DOHH2 (cell line): ENCODE results near the gene FOSB.

Experiments
- H3F3A ChIP-seq: fragments of 200-600 bp; sonication (generic), shearing (Covaris generic); 2 replicates; pipeline ENCODE4 v1.6.0; 2016; ENCODE audit warnings: antibody characterized with exemption, mild to moderate bottlenecking; ENCODE audit not compliant: control insufficient read depth, insufficient read depth
- H3K27ac ChIP-seq: fragments of 200-600 bp; sonication (generic); 2 replicates; pipeline ENCODE4 v1.5.1; 2014; ENCODE audit warnings: low read depth, mild to moderate bottlenecking, low read length, moderate library complexity
- H3K27me3 ChIP-seq: fragments of 200-600 bp; sonication (generic); 2 replicates; pipeline ENCODE4 v1.6.1; 2014; ENCODE audit warnings: mild to moderate bottlenecking, low read length, mixed read lengths; ENCODE audit not compliant: control insufficient read depth
- H3K36me3 ChIP-seq: fragments of 200-600 bp; sonication (generic); 2 replicates; pipeline ENCODE4 v1.6.1; 2014; ENCODE audit warnings: mild to moderate bottlenecking, low read length, moderate library complexity, mixed read lengths; ENCODE audit not compliant: control insufficient read depth
- H3K4me1 ChIP-seq: fragments of 200-600 bp; sonication (generic); 2 replicates; pipeline ENCODE4 v1.6.1; 2014; ENCODE audit warnings: mild to moderate bottlenecking, low read length, mixed read lengths; ENCODE audit not compliant: control insufficient read depth
- H3K4me2 ChIP-seq: fragments of 200-600 bp; sonication (generic); 2 replicates; pipeline ENCODE4 v1.6.0; 2014; ENCODE audit warnings: mild to moderate bottlenecking, low read length, moderate library complexity
- H3K4me3 ChIP-seq: fragments of 200-600 bp; sonication (generic); 2 replicates; pipeline ENCODE4 v1.5.1; 2014; ENCODE audit warnings: mild to moderate bottlenecking, low read length, mixed read lengths
- H3K79me2 ChIP-seq: fragments of 200-600 bp; sonication (generic); 2 replicates; pipeline ENCODE4 v1.6.1; 2014; ENCODE audit warnings: mild to moderate bottlenecking, low read length, mixed read lengths; ENCODE audit not compliant: control insufficient read depth
- H3K9me2 ChIP-seq: fragments of 200-600 bp; sonication (generic); replicated peaks from 2 replicates; pipeline ENCODE4 v1.6.1; 2014; ENCODE audit warnings: mild to moderate bottlenecking, low read length, mixed read lengths; ENCODE audit not compliant: control insufficient read depth
- H3K9me3 ChIP-seq: fragments of 200-600 bp; sonication (generic); 2 replicates; pipeline ENCODE4 v1.6.1; 2014; ENCODE audit warnings: antibody characterized with exemption, low read length, mixed read lengths; ENCODE audit not compliant: control insufficient read depth, insufficient read depth
- H4K20me1 ChIP-seq: fragments of 200-600 bp; sonication (generic); 2 replicates; pipeline ENCODE4 v1.6.0; 2014; ENCODE audit warnings: low read depth, mild to moderate bottlenecking, antibody characterized with exemption, low read length, moderate library complexity; ENCODE audit not compliant: control insufficient read depth, insufficient read depth
- CTCF ChIP-seq: fragments of 200-600 bp; sonication (generic); IDR thresholded peaks from one replicate; pipeline ENCODE4 v1.5.1; 2014; ENCODE audit warnings: antibody characterized with exemption, mild to moderate bottlenecking, low read depth, low read length; ENCODE audit not compliant: poor library complexity, severe bottlenecking
- EZH2phosphoT487 ChIP-seq: fragments of 200-600 bp; sonication (generic); IDR thresholded peaks from 2 replicates; pipeline ENCODE4 v1.6.1; 2017; ENCODE audit warnings: borderline replicate concordance, mild to moderate bottlenecking, antibody characterized with exemption, low read length, moderate library complexity, mixed read lengths

Gene FOSB

DNA sequence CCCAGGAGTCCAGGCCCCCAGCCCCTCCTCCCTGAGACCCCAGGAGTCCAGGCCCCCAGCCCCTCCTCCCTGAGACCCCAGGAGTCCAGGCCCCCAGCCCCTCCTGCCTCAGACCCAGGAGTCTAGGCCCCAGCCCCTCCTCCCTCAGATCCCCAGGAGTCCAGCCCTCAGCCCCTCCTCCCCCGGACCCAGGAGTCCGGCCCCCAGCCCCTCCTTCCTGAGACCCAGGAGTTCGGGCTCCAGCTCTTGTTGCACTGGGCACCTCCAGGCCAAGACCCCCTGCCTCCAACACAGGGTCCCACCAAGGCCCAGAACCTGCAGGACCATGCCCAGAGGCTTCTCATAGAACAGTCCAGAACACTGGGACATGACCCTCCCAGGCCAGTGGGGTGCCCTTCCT, 47.9 kb upstream of the FOSB start:
- H3K27ac ChIP-seq, result peak overlapping the region; percentile 72
- H3K27me3 ChIP-seq, result no peaks in the 10 kb centered on the region
- no peak for TF ChIP-seq CTCF
- no peak for TF ChIP-seq EZH2phosphoT487
- H3F3A ChIP-seq, result peaks cover 11% of the 10 kb centered on the region
- no peaks in the 10 kb centered on the region for H4K20me1 ChIP-seq
- H3K4me3 ChIP-seq, result peak overlapping the region; percentile 67
- no peaks in the 10 kb centered on the region for H3K9me2 ChIP-seq
- H3K36me3 ChIP-seq, result peaks cover 18% of the 10 kb centered on the region
- peaks cover 55% of the 10 kb centered on the region for H3K4me1 ChIP-seq
- H3K4me2 ChIP-seq, result peak overlapping the region; percentile 89
- peaks cover 16% of the 10 kb centered on the region for H3K79me2 ChIP-seq
- no peaks in the 10 kb centered on the region for H3K9me3 ChIP-seq

DNA sequence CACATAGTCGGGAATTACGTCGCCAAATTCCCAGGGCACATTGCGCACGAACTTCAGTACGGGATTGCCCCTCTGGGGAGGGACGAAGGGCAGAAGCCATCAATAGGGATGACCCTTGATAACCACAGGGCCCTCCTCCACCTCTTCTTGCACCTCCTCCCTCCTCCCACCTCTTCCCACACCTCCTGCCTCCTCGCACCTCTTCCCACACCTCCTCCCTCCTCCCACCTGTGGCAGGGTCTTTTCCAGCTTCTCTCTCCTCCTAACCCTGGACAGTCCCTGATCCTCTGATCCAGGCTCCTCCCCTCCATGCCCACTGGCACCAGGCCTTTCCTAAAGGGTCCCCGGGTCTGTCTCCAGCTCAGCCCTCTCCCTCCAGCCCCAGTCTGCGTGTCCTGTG, 47.4 kb upstream of the FOSB start:
- H3K27me3 ChIP-seq, result no peaks in the 10 kb centered on the region
- H3K4me3 ChIP-seq, result peak overlapping the region; percentile 67
- H3K9me3 ChIP-seq, result no peaks in the 10 kb centered on the region
- H3K27ac ChIP-seq, result peak overlapping the region; percentile 72
- H3K4me1 ChIP-seq, result peaks cover 58% of the 10 kb centered on the region
- H3K4me2 ChIP-seq, result peak overlapping the region; percentile 89
- TF ChIP-seq EZH2phosphoT487, result no peak
- no peak for TF ChIP-seq CTCF
- H3K9me2 ChIP-seq, result no peaks in the 10 kb centered on the region
- peaks cover 15% of the 10 kb centered on the region for H3F3A ChIP-seq
- no peaks in the 10 kb centered on the region for H4K20me1 ChIP-seq
- H3K36me3 ChIP-seq, result peaks cover 18% of the 10 kb centered on the region
- peaks cover 16% of the 10 kb centered on the region for H3K79me2 ChIP-seq

- TF ChIP-seq EZH2phosphoT487 (no peak), CTCF (no peak)
- Histone ChIP-seq H3K27ac (0 out of 2 replicates have a peak overlapping the region, but pooled peaks have one; percentile 17), H3K9me3 (no peaks in the 10 kb centered on the region), H3K79me2 (peaks cover 16% of the 10 kb centered on the region), H4K20me1 (no peaks in the 10 kb centered on the region), H3K36me3 (peaks cover 18% of the 10 kb centered on the region), H3K4me2 (peak overlapping the region; percentile 89), H3K27me3 (no peaks in the 10 kb centered on the region), H3K4me1 (peaks cover 63% of the 10 kb centered on the region), H3K9me2 (no peaks in the 10 kb centered on the region), H3F3A (peaks cover 20% of the 10 kb centered on the region), H3K4me3 (no peak overlapping the region)
Measured at GRCh38 chr19:45420871-45421270, 46.9 kb upstream of the FOSB start.
